ENCODE measurements around the gene SPTLC3. TPM values are rescaled to one million over a fixed set of nuclear protein-coding genes. Genes with fewer than 3 reads are reported as not detected.

SPTLC3 gene
- total RNA-seq, 1 experiment from 2014 or later: 7.5 TPM

- no TSS peak for BruUV-seq (replicated peaks)
- Mint-ChIP-seq H3K36me3 (ENCODE audit: insufficient read depth, unreplicated experiment) (no peaks in the 10 kb centered on the region), H3K4me3 (ENCODE audit: low read depth, unreplicated experiment) (no peak overlapping the region), H3K27ac (ENCODE audit: unreplicated experiment) (no peak overlapping the region), H3K9me3 (ENCODE audit: low read depth, unreplicated experiment) (no peaks in the 10 kb centered on the region), H3K4me1 (ENCODE audit: low read depth, unreplicated experiment) (no peaks in the 10 kb centered on the region), H3K27me3 (ENCODE audit: unreplicated experiment) (peaks cover 8% of the 10 kb centered on the region)
- CTCF ChIA-PET: interaction anchor here (1.2 kb wide), 1 partner anchor 40 kb away, joined by 4 read pairs; no protein-coding TSS in a partner anchor
- DNase-seq: no peak
- TF ChIP-seq CTCF (IDR thresholded peaks at IDR 0.05; ENCODE audit: unreplicated experiment): no peak
- intact Hi-C loops (cut with micrococcal nuclease; ENCODE audit: unreplicated experiment): no loop called here
Observed at GRCh38 chr20:12968472-12968871, 40.3 kb upstream of the SPTLC3 start.

- no peaks in the 10 kb centered on the region for H3K4me1 Mint-ChIP-seq (ENCODE audit: low read depth, unreplicated experiment)
- no peak overlapping the region for H3K27ac Mint-ChIP-seq (ENCODE audit: unreplicated experiment)
- H3K4me3 Mint-ChIP-seq (ENCODE audit: low read depth, unreplicated experiment): no peak overlapping the region
- no peak for DNase-seq
- no peaks in the 10 kb centered on the region for H3K9me3 Mint-ChIP-seq (ENCODE audit: low read depth, unreplicated experiment)
- no TSS peak for BruUV-seq (replicated peaks)
- peaks cover 8% of the 10 kb centered on the region for H3K27me3 Mint-ChIP-seq (ENCODE audit: unreplicated experiment)
- intact Hi-C loops (cut with micrococcal nuclease; ENCODE audit: unreplicated experiment): no loop called here
- H3K36me3 Mint-ChIP-seq (ENCODE audit: insufficient read depth, unreplicated experiment): no peaks in the 10 kb centered on the region
- CTCF ChIA-PET: interaction anchor here (1.2 to 1.6 kb wide), 2 partner anchors 10 to 40 kb away, joined by 4 read pairs; no protein-coding TSS in a partner anchor
- no peak for TF ChIP-seq CTCF (IDR thresholded peaks at IDR 0.05; ENCODE audit: unreplicated experiment)
Observed at GRCh38 chr20:12969071-12969669, 39.6 kb upstream of the SPTLC3 start.

DNA sequence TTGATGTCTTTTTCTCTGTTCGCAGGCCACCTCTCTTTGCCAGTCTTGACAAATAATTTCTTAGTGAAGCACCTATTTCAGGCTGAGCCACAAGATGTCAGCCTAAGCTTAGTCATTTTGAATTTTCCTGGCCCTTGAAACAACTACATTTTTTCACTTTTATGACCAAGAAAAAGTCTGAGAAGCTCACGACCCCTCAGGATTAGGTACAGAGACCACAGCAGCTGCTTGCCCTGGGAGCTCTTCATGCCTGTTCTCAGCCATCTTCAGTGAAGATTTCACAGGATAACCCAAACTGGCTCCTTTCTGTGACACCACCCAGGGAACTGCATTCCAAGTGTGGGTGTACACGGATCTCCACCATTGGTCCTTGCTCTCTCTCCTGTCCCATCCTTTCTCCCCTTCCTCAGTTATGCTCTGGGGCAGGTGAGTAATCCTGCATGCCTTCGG lies 38.4 kb upstream of the SPTLC3 start:
- intact Hi-C loops (cut with micrococcal nuclease; ENCODE audit: unreplicated experiment): loop anchor here (1.0 kb wide), 1 partner anchor 136 kb away; no protein-coding TSS in a partner anchor
- H3K36me3 Mint-ChIP-seq (ENCODE audit: insufficient read depth, unreplicated experiment): no peaks in the 10 kb centered on the region
- BruUV-seq (replicated peaks): no TSS peak

DNA sequence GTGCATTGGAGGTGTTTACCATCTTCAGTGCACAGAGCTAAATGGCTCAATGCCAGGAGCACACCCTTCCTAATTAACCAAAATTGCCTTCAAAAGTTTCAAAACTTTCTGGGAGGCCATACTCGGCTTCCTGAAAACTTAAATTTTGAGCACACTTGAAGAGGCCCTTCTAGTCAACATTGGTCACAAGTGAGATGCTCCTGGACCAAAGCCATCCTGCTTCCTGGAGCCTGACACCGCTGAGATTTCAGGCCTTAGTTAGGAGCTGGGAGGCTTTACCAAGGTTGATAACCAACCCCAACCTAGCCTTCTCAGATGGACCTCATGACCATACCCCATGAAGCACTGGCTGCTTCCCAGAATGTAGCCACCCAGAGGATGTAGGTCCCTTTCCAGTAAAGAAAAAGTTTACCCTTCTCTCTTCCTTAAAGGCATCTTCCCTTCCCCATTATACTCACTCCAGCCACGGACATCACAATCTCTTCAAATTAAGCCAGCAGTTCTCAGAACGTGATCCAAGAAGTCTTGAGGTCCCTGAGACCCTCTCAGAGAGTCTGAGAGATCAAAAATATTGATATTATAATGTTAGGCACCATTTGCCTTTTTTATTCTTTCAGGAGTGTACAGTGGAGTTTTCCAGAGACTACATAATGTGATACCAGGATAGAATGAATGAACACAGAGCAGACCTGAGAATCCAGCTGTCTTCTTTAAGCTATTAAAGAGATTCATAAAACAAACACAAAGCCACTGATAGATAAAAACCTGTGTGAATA lies 32.8 kb upstream of the SPTLC3 start:
- Mint-ChIP-seq H3K4me3 (ENCODE audit: low read depth, unreplicated experiment) (no peak overlapping the region), H3K9me3 (ENCODE audit: low read depth, unreplicated experiment) (peaks cover 2% of the 10 kb centered on the region), H3K4me1 (ENCODE audit: low read depth, unreplicated experiment) (peaks cover 33% of the 10 kb centered on the region), H3K27me3 (ENCODE audit: unreplicated experiment) (no peaks in the 10 kb centered on the region), H3K27ac (ENCODE audit: unreplicated experiment) (no peak overlapping the region), H3K36me3 (ENCODE audit: insufficient read depth, unreplicated experiment) (no peaks in the 10 kb centered on the region)
- BruUV-seq (replicated peaks): no TSS peak
- TF ChIP-seq CTCF (IDR thresholded peaks at IDR 0.05; ENCODE audit: unreplicated experiment): no peak
- intact Hi-C loops (cut with micrococcal nuclease; ENCODE audit: unreplicated experiment): no loop called here
- DNase-seq: no peak
- CTCF ChIA-PET: no interaction called here

More for the DNA sequence above, 38.4 kb upstream of the SPTLC3 start:
- DNase-seq: peak; percentile 13
- TF ChIP-seq CTCF (IDR thresholded peaks at IDR 0.05; ENCODE audit: unreplicated experiment): no peak
- H3K27ac Mint-ChIP-seq (ENCODE audit: unreplicated experiment): no peak overlapping the region
- H3K9me3 Mint-ChIP-seq (ENCODE audit: low read depth, unreplicated experiment): no peaks in the 10 kb centered on the region
- no peak overlapping the region for H3K4me3 Mint-ChIP-seq (ENCODE audit: low read depth, unreplicated experiment)
- CTCF ChIA-PET: interaction anchor here (0.7 to 1.6 kb wide), 4 partner anchors 8 to 818 kb away, joined by 3 to 4 read pairs (median 3); no protein-coding TSS in a partner anchor
- H3K27me3 Mint-ChIP-seq (ENCODE audit: unreplicated experiment): no peaks in the 10 kb centered on the region
- H3K4me1 Mint-ChIP-seq (ENCODE audit: low read depth, unreplicated experiment): no peaks in the 10 kb centered on the region
